NCI-H82 treated with DMSO at 0.1 percent for 48 hours (cell line): ENCODE data around the gene NHSL1.
A peak's percentile ranks its signal among the peaks of the same experiment; 100 is the strongest.

Source experiments
- DNase-seq: peaks from one replicate; lab custom pipeline; 2025; ENCODE audit not compliant: unreplicated experiment; lab: John Stamatoyannopoulos, UW

Gene NHSL1

GRCh38 chr6:138404666-138405337, 94.5 kb downstream of the NHSL1 start:
- no peak for DNase-seq

GRCh38 chr6:138403801-138404665, 95.3 kb downstream of the NHSL1 start, which contains the start of gene HEBP2:
Gene HEBP2, plus strand, starts transcription at chr6:138404223. Its CDS starts 273 bp downstream, at chr6:138404496.
- peak; percentile 91 for DNase-seq

GRCh38 chr6:138403324-138403800, 95.9 kb downstream of the NHSL1 start:
- no peak for DNase-seq

DNA sequence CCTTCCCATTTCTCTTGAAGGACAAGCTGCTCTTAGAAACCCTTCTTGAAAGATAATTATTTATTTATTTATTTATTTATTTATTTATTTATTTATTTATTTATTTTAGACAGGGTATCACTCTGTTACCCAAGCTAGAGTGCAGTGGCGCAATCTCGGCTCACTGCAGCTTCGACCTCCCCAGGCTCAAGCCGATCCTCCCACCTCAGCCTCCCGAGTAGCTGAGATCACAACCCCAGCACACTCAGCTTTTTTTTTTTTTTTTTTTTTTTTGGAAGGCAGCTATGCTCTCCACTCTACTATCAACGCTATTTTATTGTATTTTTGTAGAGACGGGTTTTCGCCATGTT, 96.5 kb downstream of the NHSL1 start:
- DNase-seq: no peak

DNA sequence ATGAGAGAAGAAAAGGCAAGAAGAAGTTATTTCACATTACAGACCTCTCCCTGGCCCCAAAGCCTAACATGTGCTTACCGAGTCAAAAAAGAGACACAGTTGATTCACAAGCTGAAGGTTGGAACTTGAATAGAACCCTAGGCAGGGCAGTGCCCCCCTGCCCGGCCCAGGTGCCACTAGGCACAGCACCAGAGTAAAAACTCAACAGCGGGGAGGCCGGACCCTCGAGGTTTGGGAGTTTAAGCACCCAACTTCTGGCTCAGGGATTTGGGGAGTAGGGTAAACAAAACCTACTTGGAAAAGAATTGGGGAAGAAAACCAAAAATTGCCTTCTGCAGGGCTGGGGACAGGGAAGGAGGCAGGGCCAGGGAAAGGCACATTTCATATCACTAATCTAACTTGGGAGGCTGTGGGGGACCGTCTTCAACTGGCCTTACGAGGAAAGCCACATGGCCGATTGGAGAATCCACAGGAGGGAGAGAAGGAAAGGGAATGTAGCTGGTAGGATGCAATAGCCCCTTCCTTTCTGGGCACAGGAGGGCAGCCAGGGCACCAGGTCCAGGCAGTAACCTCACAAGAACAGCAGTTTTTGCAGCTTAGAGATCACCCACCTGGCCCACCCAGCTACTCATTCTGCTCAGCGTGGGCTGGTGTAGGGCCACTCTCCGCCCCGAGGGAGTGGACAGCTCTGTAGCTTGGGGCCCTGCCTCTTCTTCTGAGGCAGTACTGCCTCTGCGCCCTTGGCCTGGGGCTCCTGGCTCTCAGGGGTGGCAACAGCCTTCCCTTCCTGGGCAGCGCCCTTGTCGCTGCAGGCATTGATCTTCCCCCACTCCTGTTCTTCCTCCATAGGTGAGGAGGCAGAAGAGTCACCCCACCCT, 97.1 kb downstream of the NHSL1 start:
- no peak for DNase-seq

GRCh38 chr6:138400326-138400725, 99.0 kb downstream of the NHSL1 start:
- no peak for DNase-seq

DNA sequence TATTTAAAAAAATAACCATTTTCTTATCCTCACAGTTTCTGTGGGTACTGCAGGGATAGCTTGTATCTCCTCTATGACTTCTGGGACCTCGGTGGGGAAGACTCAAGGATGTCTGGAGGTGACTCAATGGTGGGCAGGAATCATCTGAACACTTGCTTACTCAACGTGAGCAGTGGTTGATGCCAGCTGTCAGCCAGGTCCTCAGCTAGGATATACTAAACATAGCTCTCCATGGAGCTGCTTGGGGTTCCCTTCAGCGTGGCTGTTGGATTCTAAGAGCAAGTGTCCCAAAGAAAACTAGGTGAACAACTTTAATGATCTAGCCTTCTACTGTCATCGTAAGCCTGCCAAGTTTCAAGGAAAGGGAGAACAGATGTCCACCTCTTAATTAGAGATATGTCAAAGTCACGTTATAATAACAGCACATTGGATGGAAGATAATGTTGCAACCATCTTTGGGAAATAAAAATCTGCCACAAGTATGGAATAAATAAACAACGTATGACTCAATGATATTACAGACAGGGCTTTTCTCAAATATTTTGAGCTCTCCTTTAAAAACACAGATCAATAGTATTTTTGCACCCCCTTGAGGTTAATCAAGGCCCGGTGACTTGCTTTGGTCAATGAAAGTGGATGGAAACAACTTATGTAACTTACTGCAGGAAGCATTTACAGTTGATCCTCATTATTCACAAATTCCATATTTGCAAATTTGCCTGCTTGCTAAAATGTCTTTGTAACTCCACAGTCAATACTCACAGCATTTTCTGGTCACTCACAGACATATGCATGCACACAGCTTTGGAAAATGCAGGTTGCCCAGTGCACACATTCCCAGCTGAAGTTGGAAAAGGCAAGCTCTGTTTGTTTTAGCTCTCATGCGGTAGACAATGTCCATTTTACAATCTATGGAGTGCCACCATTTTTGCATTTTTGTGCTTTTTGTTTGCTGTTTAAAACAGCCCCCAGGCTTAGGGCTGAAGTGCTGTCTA, 101.9 kb downstream of the NHSL1 start:
- no peak for DNase-seq

DNA sequence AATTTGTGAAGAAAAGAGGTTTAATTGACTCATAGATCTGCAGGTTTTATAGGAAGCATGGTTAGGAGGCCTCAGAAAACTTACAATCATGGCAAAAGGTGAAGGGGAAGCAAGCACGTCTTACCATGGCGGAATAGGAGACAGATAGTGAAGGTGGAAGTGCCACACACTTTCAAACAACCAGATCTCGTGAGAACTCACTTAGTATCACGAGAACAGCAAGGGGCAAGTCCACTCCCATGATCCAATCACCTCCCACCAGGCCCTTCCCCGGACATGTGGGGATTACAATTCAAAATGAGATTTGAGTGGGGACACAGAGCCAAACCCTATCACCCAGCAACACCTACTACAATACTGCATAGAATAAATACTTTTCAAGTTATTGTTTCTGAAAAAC, 102.6 kb downstream of the NHSL1 start:
- DNase-seq: no peak

- no peak for DNase-seq
These were observed 105.2 kb downstream of the NHSL1 start for GRCh38 chr6:138393871-138394783.

DNA sequence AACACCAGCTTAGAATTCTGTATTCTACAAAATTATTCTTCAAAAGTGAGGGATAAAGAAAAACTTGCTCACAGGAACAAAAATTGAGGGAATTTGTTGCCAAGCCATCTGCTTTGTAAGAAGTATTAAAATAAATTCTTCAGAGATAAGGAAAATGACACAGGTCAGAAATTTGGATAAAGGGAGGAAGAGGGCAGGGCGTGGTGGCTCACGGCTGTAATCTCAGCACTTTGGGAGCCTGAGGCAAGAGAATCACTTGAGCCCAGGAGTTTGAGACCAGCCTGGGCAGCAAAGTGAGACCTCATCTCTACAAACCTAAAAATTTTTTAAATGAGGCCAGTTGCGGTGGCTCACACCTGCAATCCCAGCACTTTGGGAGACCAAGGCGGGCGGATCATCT, 109.7 kb downstream of the NHSL1 start:
- DNase-seq: no peak

DNA sequence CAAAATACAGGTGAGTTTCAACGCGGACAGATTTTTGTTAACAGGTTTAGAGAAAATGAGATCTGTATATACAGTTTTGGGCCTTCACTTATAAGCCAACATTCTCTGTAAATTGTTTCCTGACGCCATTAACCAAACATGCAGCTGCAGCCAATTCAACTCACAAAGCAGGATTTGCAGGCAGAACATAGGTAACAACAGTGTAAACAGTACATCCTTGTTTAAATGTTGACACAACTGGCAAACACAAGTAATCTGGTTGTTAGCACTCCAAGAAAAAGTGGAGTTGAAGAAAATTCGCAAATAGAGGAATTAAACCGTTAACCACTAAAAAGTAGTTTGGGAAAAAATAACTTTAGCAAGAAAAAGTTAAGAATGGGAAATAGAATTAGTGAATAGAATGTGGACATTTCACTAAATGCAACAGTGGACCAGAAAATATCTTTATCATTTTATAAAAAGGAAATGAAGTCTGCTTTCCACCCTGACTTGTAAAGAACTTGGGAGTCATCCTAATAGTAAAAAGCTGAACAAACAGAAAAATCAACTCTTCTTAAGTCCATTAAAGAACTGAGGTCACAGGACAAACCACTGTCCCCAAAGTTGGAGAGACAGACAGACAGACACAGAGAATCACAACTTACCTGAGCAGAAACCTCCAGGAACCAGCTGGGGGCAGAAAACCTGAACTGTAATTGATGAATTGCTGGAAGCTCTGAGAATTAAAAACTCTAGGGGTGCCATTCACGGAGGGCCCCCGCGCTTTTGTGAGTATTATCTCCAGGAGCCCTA, 111.5 kb downstream of the NHSL1 start:
- no peak for DNase-seq

- no peak for DNase-seq
These were observed 112.4 kb downstream of the NHSL1 start for GRCh38 chr6:138386897-138387296.

DNA sequence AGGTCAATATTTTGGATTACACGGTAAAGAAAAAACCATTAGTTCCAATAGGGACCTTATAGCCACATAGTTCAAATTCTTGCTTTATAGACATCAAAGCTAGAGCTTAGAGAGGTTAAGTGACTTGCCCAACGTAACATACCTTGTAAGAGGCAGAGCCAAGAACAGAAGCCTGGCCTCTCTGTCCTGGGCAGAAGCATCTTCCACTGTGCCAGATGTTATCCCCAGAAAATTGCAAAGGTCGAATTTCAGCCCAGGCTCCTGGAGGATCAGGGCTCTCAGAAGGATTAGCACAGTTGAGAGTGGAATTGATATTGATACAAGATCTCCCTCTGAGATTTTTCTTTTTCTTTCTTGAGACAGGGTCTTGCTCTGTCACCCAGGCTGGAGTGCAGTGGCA, 115.5 kb downstream of the NHSL1 start:
- peak; percentile 27 for DNase-seq

GRCh38 chr6:138382498-138383265, 116.6 kb downstream of the NHSL1 start:
- no peak for DNase-seq

DNA sequence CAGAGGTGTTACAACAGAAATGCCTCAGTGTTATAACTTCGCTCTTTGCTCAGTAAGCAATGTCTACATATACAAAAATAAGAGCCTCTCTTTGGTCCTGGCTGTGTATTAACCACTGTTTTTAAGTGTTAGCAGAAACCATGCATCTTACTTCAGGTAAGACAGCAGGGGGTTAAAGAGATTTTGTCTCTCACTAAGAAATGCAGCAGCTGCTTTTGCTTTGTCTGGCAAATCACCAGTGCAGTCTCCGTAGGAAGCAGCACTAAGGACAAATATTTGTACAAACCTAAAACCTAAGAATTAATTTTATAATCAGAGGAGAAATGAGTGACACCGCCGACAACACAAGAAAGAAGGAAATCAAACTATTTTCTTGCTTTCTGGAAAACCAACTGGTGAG, 120.8 kb downstream of the NHSL1 start:
- no peak for DNase-seq

DNA sequence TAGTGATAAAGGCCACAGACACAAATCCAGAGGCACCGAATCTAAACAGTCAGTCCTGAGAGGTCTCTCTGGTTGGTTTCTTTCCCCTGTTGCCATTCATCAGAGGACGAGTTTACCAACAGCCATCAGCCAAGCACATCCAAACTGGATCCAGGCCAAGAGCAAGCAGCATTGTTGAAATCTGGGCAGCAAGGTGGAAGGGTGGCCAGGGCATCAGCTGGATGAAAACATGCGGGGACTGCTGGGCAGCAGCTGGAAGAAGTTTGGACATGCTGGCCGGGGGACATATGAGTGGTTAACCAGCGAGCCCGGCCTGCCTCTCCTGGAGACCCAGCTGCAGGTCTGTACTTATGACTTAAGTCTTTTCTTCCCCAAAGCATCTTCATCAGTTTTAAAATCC, 121.5 kb downstream of the NHSL1 start, which contains the start of gene SMIM28:
Gene SMIM28, plus strand, starts transcription at position 62 of the 400 bp plus-strand sequence. Its CDS starts 168 bp downstream, at position 230.
- no peak for DNase-seq

DNA sequence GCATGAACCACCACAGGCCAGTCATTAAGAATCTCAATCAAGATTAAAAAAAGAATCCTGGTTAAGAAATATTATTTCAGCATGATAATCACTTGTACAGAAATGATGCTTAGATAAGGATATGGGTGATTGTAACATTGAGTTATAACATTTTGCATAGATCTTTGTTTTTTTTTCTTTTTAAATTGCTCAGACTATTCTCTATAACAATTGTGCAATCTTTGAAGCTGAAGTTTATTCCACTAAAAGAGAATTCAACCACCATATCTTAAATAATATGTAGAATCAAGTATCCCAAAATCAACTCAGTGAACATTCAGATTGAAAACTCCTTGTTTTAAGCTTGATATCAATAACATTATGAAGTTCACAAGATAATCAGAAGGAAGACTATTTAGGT, 122.3 kb downstream of the NHSL1 start:
- no peak for DNase-seq
